GM12801 (cell line): ENCODE measurements around the gene SKI.

Experiments
- CTCF ChIP-seq: IDR thresholded peaks from one replicate; pipeline ENCODE4 v1.5.1; 2011; ENCODE audit warnings: control low read depth; ENCODE audit not compliant: insufficient read length; ENCODE audit errors: extremely low read depth

Gene SKI

GRCh38 chr1:2235300-2235998 lies 7.3 kb downstream of the SKI start:
- no peak for TF ChIP-seq CTCF

GRCh38 chr1:2236695-2237677 lies 8.9 kb downstream of the SKI start:
- TF ChIP-seq CTCF, result no peak

GRCh38 chr1:2237773-2238172 lies 9.7 kb downstream of the SKI start:
- no peak for TF ChIP-seq CTCF

- TF ChIP-seq CTCF, result no peak
These were observed 10.4 kb downstream of the SKI start for GRCh38 chr1:2238361-2239012.

DNA sequence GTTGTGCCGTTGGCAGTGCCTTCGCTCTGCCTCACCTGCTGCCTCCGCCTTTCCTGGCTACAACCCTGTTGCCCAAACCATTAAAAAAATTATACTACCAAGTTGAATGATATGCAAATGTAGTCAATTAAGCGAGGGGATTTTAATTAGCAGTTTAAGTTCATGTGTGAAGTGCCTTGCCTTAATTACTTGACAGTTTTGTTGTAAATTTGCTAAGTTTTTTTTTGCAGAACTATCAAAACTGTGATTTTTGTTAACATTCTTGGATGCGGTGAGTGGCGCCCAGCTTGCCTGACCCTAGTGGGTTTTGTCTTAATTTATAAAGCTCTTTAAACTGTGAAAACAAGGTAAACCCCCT lies 10.9 kb downstream of the SKI start:
- TF ChIP-seq CTCF, result no peak

- TF ChIP-seq CTCF, result no peak
These were observed 11.4 kb downstream of the SKI start for GRCh38 chr1:2239384-2239985.
